Activated CD8-positive, alpha-beta memory T cell treated with anti-CD3 and anti-CD28 coated beads, Interleukin-2, amount 10 ng/mL, durations not matched to agents 7 days and 5 days (primary cell): Measurements from ENCODE around the gene ITGB3BP. TPM values are rescaled to one million over a fixed set of nuclear protein-coding genes. Genes with fewer than 3 reads are reported as not detected.
"Not testable (repeated sequence)": the region's sequence is repeated elsewhere in the genome, so short reads cannot be mapped to it uniquely, and the experiment has no call there.

Source experiments
- ATAC-seq: fragments of 150-1000 bp; cut with Tn5 transposase; one replicate; pipeline ENCODE4 v1.10.0; 2021; ENCODE audit warnings: moderate library complexity
- CTCF ChIA-PET: fragments of 350-600 bp; sonication (Branson Sonifier 250); formaldehyde crosslinking; loops from one replicate; lab custom pipeline; 2021; ENCODE audit warnings: antibody characterized with exemption; lab: Charles Lee
- DNase-seq: peaks from one replicate; pipeline ENCODE4 v3.0.0-alpha.2; 2020
- H3K27ac Mint-ChIP-seq: one replicate; pipeline ENCODE4 v1.8.0; 2021; ENCODE audit warnings: mild to moderate bottlenecking, mixed read lengths
- H3K27me3 Mint-ChIP-seq: one replicate; pipeline ENCODE4 v1.8.0; 2021; ENCODE audit warnings: mixed read lengths
- H3K36me3 Mint-ChIP-seq: one replicate; pipeline ENCODE4 v1.8.0; 2021; ENCODE audit warnings: mild to moderate bottlenecking, mixed read lengths
- H3K4me1 Mint-ChIP-seq: one replicate; pipeline ENCODE4 v1.8.0; 2021; ENCODE audit warnings: mixed read lengths
- H3K4me3 Mint-ChIP-seq: one replicate; pipeline ENCODE4 v1.8.0; 2021; ENCODE audit warnings: mild to moderate bottlenecking, moderate library complexity, mixed read lengths
- H3K9me3 Mint-ChIP-seq: one replicate; pipeline ENCODE4 v1.8.0; 2022; ENCODE audit warnings: low read depth, mixed read lengths
- total RNA-seq, 2 experiments: library from RNA; stranded (reverse); gene quantifications; one replicate each; pipeline ENCODE4 v1.2.3, GENCODE V29; 2021

The ITGB3BP gene
- total RNA-seq, 2 experiments from 2014 or later = 50.0 to 57.1 TPM

- Mint-ChIP-seq H3K27ac (no peak overlapping the region), H3K36me3 (peaks cover 5% of the 10 kb centered on the region), H3K4me3 (no peak overlapping the region), H3K27me3 (no peaks in the 10 kb centered on the region), H3K4me1 (peaks cover 2% of the 10 kb centered on the region), H3K9me3 (no peaks in the 10 kb centered on the region)
- CTCF ChIA-PET = no interaction called here
- ATAC-seq (no peak), DNase-seq (no peak)
Measured at GRCh38 chr1:63442141-63442475, 80.9 kb downstream of the ITGB3BP start.

DNA sequence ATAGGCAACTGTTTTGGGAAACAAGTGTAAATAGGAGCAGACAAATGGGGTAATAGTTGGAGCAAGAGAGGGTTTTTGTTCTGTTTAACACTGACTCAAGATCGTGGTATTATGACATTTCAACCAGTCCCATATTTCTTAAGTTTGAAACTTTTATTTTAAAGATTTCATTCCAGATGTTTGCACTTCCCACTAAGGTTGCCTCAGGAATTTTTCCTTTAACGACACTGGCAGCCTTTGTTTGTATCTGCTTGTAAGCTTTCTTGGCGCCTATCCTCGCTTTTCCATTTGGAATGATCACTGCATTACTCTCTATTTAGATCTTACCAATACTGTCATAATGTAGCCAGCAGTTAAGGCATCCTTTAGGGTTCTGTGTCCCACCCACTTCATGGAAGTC lies 87.9 kb downstream of the ITGB3BP start:
- H3K27me3 Mint-ChIP-seq = no peaks in the 10 kb centered on the region
- CTCF ChIA-PET = no interaction called here
- ATAC-seq = no peak
- H3K27ac Mint-ChIP-seq = no peak overlapping the region
- peaks cover 8% of the 10 kb centered on the region for H3K4me1 Mint-ChIP-seq
- H3K9me3 Mint-ChIP-seq = no peaks in the 10 kb centered on the region
- peaks cover 26% of the 10 kb centered on the region for H3K36me3 Mint-ChIP-seq
- no peak overlapping the region for H3K4me3 Mint-ChIP-seq
- no peak for DNase-seq

- DNase-seq (no peak), ATAC-seq (no peak)
- H3K36me3 Mint-ChIP-seq = peaks cover 25% of the 10 kb centered on the region
- H3K4me3 Mint-ChIP-seq = no peak overlapping the region
- H3K9me3 Mint-ChIP-seq = peaks cover 3% of the 10 kb centered on the region
- H3K4me1 Mint-ChIP-seq = no peaks in the 10 kb centered on the region
- H3K27me3 Mint-ChIP-seq = no peaks in the 10 kb centered on the region
- H3K27ac Mint-ChIP-seq = no peak overlapping the region
- CTCF ChIA-PET = no interaction called here
Measured at GRCh38 chr1:63429281-63429680, 93.7 kb downstream of the ITGB3BP start.

DNA sequence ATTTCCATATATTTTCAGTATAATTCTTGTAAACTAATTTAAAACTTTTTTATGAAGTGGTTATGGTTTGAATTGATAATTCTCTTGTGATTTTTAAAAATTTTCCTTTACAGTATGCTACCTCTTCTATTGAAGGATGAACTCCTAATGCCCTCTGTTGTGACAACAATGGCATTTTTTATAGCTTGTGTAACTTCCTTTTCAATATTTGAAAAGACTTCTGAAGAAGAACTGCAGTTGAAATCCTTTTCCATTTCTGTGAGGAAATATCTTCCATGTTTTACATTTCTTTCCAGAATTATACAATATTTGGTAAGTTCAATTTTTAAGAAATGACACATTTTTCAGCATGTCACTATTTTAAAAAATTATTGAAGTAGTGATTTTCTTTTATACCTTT lies 94.2 kb downstream of the ITGB3BP start:
- CTCF ChIA-PET = no interaction called here
- Mint-ChIP-seq H3K4me1 (no peaks in the 10 kb centered on the region), H3K27me3 (no peaks in the 10 kb centered on the region), H3K36me3 (peaks cover 25% of the 10 kb centered on the region), H3K27ac (no peak overlapping the region), H3K9me3 (peaks cover 3% of the 10 kb centered on the region), H3K4me3 (no peak overlapping the region)
- ATAC-seq = no peak
- no peak for DNase-seq

DNA sequence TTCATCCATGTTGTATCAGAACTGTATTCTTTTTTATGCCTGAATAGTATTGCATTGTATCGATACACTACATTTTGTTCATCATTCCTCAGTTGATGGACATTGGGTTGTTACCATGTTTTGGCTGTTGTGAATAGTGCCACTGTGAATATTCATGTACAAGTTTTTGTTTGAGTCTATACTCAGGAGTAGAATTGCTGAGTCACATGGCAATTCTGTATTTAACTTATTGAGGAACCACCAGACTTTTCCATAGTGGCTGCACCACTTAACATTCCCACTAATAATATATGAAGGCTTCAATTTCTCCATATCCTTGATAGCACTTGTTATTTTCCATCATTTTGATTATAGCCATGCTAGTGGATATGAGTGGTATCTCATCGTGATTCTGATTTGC lies 99.4 kb downstream of the ITGB3BP start:
- no peak for DNase-seq
- Mint-ChIP-seq H3K4me1 (no peaks in the 10 kb centered on the region), H3K27me3 (no peaks in the 10 kb centered on the region), H3K9me3 (peaks cover 2% of the 10 kb centered on the region), H3K27ac (no peak overlapping the region), H3K36me3 (peaks cover 27% of the 10 kb centered on the region), H3K4me3 (no peak overlapping the region)
- ATAC-seq = no peak
- CTCF ChIA-PET = no interaction called here

DNA sequence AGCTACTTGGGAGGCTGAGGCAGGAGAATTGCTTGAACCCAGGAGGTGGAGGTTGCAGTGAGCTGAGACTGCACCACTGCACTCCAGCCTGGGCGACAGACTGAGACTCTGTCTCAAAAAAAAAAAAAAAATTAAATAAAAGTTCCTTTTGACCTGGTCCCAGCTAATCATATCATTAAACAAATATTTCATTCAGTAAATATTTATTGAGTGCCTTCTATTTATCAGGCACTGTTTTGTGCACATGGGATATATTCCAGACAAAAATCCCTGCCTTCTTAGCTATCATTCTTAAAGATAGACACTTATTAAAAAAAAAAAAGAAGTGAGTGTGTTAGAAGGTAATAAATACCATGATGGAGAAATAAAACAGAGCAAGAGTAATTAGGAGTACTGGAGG lies 102.3 kb downstream of the ITGB3BP start:
- not testable (repeated sequence) for H3K27me3 Mint-ChIP-seq, ATAC-seq, H3K4me1 Mint-ChIP-seq, H3K27ac Mint-ChIP-seq, H3K4me3 Mint-ChIP-seq, H3K9me3 Mint-ChIP-seq, DNase-seq
- H3K36me3 Mint-ChIP-seq = peaks cover 33% of the 10 kb centered on the region
- CTCF ChIA-PET = interaction anchor here (1.0 to 1.1 kb wide), 2 partner anchors 14 to 94 kb away, joined by 3 to 4 read pairs; no protein-coding TSS in a partner anchor

GRCh38 chr1:63418101-63418500 lies 104.9 kb downstream of the ITGB3BP start:
- peaks cover 31% of the 10 kb centered on the region for H3K36me3 Mint-ChIP-seq
- H3K4me3 Mint-ChIP-seq = no peak overlapping the region
- no peak overlapping the region for H3K27ac Mint-ChIP-seq
- peaks cover 2% of the 10 kb centered on the region for H3K9me3 Mint-ChIP-seq
- H3K4me1 Mint-ChIP-seq = no peaks in the 10 kb centered on the region
- CTCF ChIA-PET = no interaction called here
- H3K27me3 Mint-ChIP-seq = no peaks in the 10 kb centered on the region
- no peak for ATAC-seq
- DNase-seq = no peak

DNA sequence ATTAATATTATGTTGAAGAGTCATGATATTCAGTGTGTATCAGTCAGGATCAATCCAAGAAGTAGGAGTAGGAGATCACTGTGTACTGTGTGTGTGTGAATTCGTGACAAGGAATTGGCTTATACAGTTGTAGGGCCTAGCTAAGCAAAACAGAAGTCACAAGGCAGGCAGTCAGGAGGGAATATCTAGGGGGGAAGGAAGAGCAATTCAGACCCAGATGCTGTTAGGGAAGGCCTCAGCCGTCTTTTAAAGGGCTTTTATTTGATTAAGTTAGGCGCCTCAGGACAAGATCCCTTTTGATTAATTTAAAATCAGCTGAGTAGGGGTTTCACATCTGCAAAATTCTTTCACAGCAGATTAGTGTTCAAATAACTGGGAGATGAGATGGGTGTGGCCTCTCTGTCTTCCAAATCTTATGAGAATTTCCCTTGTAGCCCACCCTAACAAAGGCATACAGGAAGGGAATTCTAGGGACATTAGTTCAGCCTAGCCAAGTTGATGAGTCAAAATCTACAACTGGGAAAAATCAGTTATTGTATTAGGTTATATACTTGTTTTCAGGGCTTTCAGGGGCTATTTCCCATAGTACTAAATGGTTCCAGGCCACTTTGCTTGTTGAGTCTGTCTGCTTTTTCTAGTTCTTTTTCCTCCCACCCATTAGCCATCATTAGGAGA lies 108.2 kb downstream of the ITGB3BP start:
- DNase-seq (no peak), ATAC-seq (no peak)
- Mint-ChIP-seq H3K36me3 (peaks cover 20% of the 10 kb centered on the region), H3K27me3 (no peaks in the 10 kb centered on the region), H3K9me3 (no peaks in the 10 kb centered on the region), H3K4me3 (no peak overlapping the region), H3K27ac (no peak overlapping the region), H3K4me1 (no peaks in the 10 kb centered on the region)
- CTCF ChIA-PET = no interaction called here

GRCh38 chr1:63413394-63413793 lies 109.6 kb downstream of the ITGB3BP start:
- Mint-ChIP-seq H3K4me1 (no peaks in the 10 kb centered on the region), H3K27ac (no peak overlapping the region), H3K9me3 (no peaks in the 10 kb centered on the region), H3K27me3 (no peaks in the 10 kb centered on the region), H3K36me3 (peaks cover 17% of the 10 kb centered on the region), H3K4me3 (no peak overlapping the region)
- ATAC-seq = no peak
- CTCF ChIA-PET = no interaction called here
- no peak for DNase-seq

GRCh38 chr1:63411066-63411465 lies 112.0 kb downstream of the ITGB3BP start:
- Mint-ChIP-seq H3K36me3 (peaks cover 19% of the 10 kb centered on the region), H3K27me3 (no peaks in the 10 kb centered on the region), H3K4me3 (no peak overlapping the region), H3K27ac (no peak overlapping the region), H3K9me3 (no peaks in the 10 kb centered on the region), H3K4me1 (no peaks in the 10 kb centered on the region)
- no peak for DNase-seq
- CTCF ChIA-PET = interaction anchor here (0.7 kb wide), 1 partner anchor 833 kb away, joined by 3 read pairs; no protein-coding TSS in a partner anchor
- no peak for ATAC-seq

GRCh38 chr1:63408331-63408730 lies 114.7 kb downstream of the ITGB3BP start:
- CTCF ChIA-PET = interaction anchor here (2.6 kb wide), 1 partner anchor 11 kb away, joined by 5 read pairs; no protein-coding TSS in a partner anchor
- no peak overlapping the region for H3K27ac Mint-ChIP-seq
- H3K4me3 Mint-ChIP-seq = no peak overlapping the region
- ATAC-seq (no peak), DNase-seq (no peak)
- H3K9me3 Mint-ChIP-seq = no peaks in the 10 kb centered on the region
- peaks cover 26% of the 10 kb centered on the region for H3K36me3 Mint-ChIP-seq
- peaks cover 1% of the 10 kb centered on the region for H3K4me1 Mint-ChIP-seq
- no peaks in the 10 kb centered on the region for H3K27me3 Mint-ChIP-seq

DNA sequence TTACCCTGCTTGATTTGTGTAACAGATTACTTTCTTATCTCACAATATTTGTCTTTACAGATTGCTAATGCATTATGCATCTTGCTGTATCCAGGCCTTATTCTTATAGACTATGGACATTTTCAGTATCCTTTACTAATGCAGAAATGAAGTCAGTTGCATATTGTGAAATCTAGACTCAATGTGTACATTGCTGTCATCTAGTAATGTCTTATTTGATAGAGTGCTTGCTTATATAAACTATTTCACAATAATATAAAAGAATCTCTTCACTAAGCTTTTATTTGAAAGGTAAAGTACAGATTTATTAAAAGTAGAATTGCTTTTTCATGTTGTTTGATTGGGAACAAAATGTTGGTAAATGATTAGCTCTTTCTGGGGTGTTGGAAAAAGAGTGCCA lies 116.0 kb downstream of the ITGB3BP start:
- no peaks in the 10 kb centered on the region for H3K9me3 Mint-ChIP-seq
- H3K27me3 Mint-ChIP-seq = no peaks in the 10 kb centered on the region
- no peak for DNase-seq
- ATAC-seq = no peak
- CTCF ChIA-PET = interaction anchor here (2.6 kb wide), 1 partner anchor 10 kb away, joined by 5 read pairs; no protein-coding TSS in a partner anchor
- no peak overlapping the region for H3K4me3 Mint-ChIP-seq
- peaks cover 2% of the 10 kb centered on the region for H3K4me1 Mint-ChIP-seq
- peaks cover 29% of the 10 kb centered on the region for H3K36me3 Mint-ChIP-seq
- no peak overlapping the region for H3K27ac Mint-ChIP-seq

DNA sequence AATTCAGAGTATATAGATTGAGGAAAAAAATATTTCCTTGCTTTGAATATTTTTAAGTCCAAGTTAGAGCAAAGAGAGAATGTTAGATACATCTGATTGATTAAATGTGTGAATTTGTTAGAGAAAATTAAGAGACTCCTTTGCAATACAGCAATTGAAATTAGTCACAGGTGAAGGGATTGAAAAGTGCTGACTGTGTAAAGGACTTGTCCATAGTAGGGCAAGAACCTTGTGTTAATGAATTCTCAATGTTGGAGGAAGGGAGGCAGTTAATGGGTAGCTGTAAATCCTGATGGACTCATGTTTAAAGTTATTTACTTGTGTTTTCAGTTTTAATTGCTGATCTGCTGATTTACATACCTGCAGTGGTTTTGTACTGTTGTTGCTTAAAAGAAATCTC lies 117.0 kb downstream of the ITGB3BP start:
- no peaks in the 10 kb centered on the region for H3K27me3 Mint-ChIP-seq
- no peak overlapping the region for H3K4me3 Mint-ChIP-seq
- peaks cover 2% of the 10 kb centered on the region for H3K4me1 Mint-ChIP-seq
- H3K27ac Mint-ChIP-seq = no peak overlapping the region
- no peaks in the 10 kb centered on the region for H3K9me3 Mint-ChIP-seq
- peaks cover 33% of the 10 kb centered on the region for H3K36me3 Mint-ChIP-seq
- CTCF ChIA-PET = interaction anchor here (2.6 kb wide), 1 partner anchor 9 kb away, joined by 5 read pairs; no protein-coding TSS in a partner anchor
- no peak for ATAC-seq
- no peak for DNase-seq

DNA sequence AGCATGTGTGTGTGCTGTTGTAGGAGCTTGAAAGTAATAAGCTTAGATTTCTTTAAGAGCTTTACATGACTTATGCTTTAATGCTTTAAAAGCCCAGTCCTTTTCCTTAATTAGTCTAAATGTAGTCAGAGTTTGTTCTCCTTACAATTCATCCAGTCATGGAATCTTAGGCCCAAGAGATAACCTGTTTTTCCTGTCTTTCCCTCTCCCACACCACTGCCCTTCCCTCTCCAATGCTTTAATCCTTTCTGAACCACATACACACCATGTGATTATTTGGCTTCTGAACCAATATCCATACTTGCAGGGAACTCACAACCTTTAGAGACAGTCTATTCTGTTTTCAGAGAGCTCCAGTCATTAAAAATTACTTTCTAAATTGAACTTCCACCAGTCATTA lies 118.0 kb downstream of the ITGB3BP start:
- no peak for DNase-seq
- CTCF ChIA-PET = interaction anchor here (0.8 kb wide), 1 partner anchor 155 kb away, joined by 3 read pairs; no protein-coding TSS in a partner anchor
- no peaks in the 10 kb centered on the region for H3K27me3 Mint-ChIP-seq
- no peak overlapping the region for H3K27ac Mint-ChIP-seq
- no peaks in the 10 kb centered on the region for H3K9me3 Mint-ChIP-seq
- no peak for ATAC-seq
- H3K36me3 Mint-ChIP-seq = peaks cover 39% of the 10 kb centered on the region
- no peak overlapping the region for H3K4me3 Mint-ChIP-seq
- peaks cover 2% of the 10 kb centered on the region for H3K4me1 Mint-ChIP-seq
